ENCODE results near the gene LPIN1.

LPIN1 gene

DNA sequence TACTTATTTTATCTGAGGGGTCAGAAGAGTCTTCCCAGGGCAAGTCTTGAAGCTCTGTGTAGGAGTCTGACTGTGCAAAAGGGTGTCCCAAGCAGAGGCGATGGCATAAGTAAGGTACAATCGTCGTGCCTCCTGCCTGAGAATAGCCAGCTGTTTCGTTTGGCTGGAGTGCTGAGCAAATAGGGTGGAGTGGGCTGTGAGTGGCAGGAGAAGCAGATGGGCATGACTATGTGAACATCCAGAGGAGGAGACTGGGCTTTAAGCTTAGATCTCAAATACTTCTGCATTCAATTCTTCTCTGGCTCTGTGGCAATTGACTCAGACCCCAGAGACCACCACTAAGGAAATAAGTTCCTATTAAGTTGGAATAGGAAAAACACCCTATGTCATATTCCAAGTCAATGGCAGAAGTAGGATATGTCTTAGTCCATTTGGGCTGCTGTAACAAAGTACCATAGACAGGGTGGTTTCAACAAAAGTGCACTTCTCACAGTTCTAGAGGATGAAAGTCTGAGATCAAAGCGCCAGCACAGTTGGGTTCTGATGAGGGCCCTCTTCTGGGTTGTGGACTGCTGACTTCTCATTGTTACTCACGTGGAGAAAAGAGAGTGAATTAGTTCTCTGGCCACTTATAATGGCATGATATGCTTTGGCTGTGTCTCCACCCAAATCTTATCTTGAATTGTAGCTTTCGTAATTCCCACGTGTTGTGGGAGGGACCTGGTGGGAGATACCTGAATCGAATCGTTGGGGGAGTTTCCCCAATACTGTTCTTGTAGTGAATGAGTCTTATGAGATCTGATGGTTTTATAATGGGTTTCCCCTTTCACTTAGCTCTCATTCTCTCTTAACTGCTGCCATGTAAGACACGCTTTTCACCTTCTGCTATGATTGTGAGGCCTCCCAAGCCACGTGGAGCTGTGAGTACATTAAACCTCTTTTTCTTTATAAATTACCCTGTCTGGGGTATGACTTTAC, 120.2 kb downstream of the LPIN1 start:
- TF ChIP-seq TAF1 (IDR thresholded peaks at IDR 0.05; ENCODE audit: low read depth): no peak
- no peak for TF ChIP-seq CREB1 (IDR thresholded peaks at IDR 0.05; ENCODE audit: low read depth)
- TF ChIP-seq EGR1 (IDR thresholded peaks at IDR 0.05): no peak
- TF ChIP-seq RAD21 (IDR thresholded peaks at IDR 0.05; ENCODE audit: low read depth): no peak
- TF ChIP-seq, protein P1, sequence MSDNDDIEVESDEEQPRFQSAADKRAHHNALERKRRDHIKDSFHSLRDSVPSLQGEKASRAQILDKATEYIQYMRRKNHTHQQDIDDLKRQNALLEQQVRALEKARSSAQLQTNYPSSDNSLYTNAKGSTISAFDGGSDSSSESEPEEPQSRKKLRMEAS (IDR thresholded peaks at IDR 0.05): no peak
- TF ChIP-seq, protein P2, sequence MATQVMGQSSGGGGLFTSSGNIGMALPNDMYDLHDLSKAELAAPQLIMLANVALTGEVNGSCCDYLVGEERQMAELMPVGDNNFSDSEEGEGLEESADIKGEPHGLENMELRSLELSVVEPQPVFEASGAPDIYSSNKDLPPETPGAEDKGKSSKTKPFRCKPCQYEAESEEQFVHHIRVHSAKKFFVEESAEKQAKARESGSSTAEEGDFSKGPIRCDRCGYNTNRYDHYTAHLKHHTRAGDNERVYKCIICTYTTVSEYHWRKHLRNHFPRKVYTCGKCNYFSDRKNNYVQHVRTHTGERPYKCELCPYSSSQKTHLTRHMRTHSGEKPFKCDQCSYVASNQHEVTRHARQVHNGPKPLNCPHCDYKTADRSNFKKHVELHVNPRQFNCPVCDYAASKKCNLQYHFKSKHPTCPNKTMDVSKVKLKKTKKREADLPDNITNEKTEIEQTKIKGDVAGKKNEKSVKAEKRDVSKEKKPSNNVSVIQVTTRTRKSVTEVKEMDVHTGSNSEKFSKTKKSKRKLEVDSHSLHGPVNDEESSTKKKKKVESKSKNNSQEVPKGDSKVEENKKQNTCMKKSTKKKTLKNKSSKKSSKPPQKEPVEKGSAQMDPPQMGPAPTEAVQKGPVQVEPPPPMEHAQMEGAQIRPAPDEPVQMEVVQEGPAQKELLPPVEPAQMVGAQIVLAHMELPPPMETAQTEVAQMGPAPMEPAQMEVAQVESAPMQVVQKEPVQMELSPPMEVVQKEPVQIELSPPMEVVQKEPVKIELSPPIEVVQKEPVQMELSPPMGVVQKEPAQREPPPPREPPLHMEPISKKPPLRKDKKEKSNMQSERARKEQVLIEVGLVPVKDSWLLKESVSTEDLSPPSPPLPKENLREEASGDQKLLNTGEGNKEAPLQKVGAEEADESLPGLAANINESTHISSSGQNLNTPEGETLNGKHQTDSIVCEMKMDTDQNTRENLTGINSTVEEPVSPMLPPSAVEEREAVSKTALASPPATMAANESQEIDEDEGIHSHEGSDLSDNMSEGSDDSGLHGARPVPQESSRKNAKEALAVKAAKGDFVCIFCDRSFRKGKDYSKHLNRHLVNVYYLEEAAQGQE (IDR thresholded peaks at IDR 0.05; ENCODE audit: low read depth): no peak
- no peak for TF ChIP-seq CEBPB (IDR thresholded peaks at IDR 0.05)
- TF ChIP-seq YY1 (IDR thresholded peaks at IDR 0.05; ENCODE audit: low read depth): no peak
- no peak for TF ChIP-seq TEAD4 (IDR thresholded peaks at IDR 0.05)
- TF ChIP-seq NFIC (IDR thresholded peaks at IDR 0.05): no peak
- TF ChIP-seq ZBTB7A (IDR thresholded peaks at IDR 0.05; ENCODE audit: low read depth): no peak
- TF ChIP-seq FOXM1 (IDR thresholded peaks at IDR 0.05; ENCODE audit: borderline replicate concordance, low read depth): no peak
- TF ChIP-seq, protein P3, sequence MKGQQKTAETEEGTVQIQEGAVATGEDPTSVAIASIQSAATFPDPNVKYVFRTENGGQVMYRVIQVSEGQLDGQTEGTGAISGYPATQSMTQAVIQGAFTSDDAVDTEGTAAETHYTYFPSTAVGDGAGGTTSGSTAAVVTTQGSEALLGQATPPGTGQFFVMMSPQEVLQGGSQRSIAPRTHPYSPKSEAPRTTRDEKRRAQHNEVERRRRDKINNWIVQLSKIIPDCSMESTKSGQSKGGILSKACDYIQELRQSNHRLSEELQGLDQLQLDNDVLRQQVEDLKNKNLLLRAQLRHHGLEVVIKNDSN (IDR thresholded peaks at IDR 0.05): no peak
- no peak for TF ChIP-seq TCF12 (IDR thresholded peaks at IDR 0.05; ENCODE audit: low read depth)
- TF ChIP-seq EP300 (IDR thresholded peaks at IDR 0.05; ENCODE audit: borderline replicate concordance): no peak

DNA sequence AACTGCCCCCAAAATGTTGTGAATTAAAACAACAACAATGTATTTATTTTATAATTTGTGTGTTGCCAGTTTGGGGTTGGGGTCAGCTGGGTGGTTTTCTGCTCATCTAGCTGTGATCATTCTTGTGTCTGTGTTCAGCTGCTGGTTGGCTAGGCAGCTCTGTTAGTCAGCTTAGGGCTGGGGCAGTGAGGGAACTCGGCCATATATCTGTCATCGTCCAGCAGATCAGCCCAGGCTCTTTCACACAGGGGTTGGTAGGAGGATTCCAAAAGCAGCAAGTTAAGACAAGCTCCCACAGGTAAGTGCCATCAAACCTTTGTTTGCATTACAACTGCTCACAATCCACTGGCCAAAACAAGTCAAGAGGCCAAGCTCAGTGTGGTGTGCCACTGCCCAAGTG, 121.5 kb downstream of the LPIN1 start:
- TF ChIP-seq NFIC (IDR thresholded peaks at IDR 0.05) (no peak), FOXM1 (IDR thresholded peaks at IDR 0.05; ENCODE audit: borderline replicate concordance, low read depth) (no peak), EGR1 (IDR thresholded peaks at IDR 0.05) (no peak), TCF12 (IDR thresholded peaks at IDR 0.05; ENCODE audit: low read depth) (no peak), RAD21 (IDR thresholded peaks at IDR 0.05; ENCODE audit: low read depth) (no peak), ZBTB7A (IDR thresholded peaks at IDR 0.05; ENCODE audit: low read depth) (no peak), YY1 (IDR thresholded peaks at IDR 0.05; ENCODE audit: low read depth) (no peak), TEAD4 (IDR thresholded peaks at IDR 0.05) (no peak), CREB1 (IDR thresholded peaks at IDR 0.05; ENCODE audit: low read depth) (no peak), CEBPB (IDR thresholded peaks at IDR 0.05) (no peak), TAF1 (IDR thresholded peaks at IDR 0.05; ENCODE audit: low read depth) (no peak), EP300 (IDR thresholded peaks at IDR 0.05; ENCODE audit: borderline replicate concordance) (no peak)
- TF ChIP-seq, protein P2 (IDR thresholded peaks at IDR 0.05; ENCODE audit: low read depth): no peak
- TF ChIP-seq, protein P1 (IDR thresholded peaks at IDR 0.05): no peak
- TF ChIP-seq, protein P3 (IDR thresholded peaks at IDR 0.05): no peak

DNA sequence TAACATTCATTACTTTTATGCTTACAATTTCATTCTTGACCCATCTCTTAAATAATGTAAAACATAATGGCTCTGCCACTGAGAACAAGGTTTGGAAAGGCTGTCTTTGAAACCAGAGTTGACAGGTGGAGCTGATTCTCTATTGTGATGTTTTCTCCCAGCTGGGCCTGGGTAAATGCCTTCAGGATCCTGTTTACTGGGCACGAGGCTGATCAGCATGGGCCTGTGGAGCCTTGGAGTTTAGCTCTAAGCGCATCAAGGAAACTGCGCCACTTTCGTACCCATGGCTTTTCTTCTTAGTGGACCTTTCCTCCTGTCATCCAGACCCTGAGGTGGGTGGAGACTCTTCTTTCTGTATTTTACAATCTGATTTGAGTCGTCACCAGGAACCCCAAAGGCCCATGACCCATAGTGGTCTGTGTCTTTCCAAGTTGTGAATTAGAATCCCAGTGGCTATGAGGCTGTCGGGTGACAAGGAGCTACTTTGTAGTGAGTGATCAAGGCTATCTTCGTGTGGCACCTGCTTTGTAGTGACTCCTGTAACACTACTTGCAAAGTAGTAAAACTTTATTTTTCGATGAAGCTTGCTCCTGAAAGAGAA, 123.1 kb downstream of the LPIN1 start:
- TF ChIP-seq TEAD4 (IDR thresholded peaks at IDR 0.05) (no peak), EP300 (IDR thresholded peaks at IDR 0.05; ENCODE audit: borderline replicate concordance) (no peak), ZBTB7A (IDR thresholded peaks at IDR 0.05; ENCODE audit: low read depth) (no peak), TAF1 (IDR thresholded peaks at IDR 0.05; ENCODE audit: low read depth) (no peak), YY1 (IDR thresholded peaks at IDR 0.05; ENCODE audit: low read depth) (no peak), FOXM1 (IDR thresholded peaks at IDR 0.05; ENCODE audit: borderline replicate concordance, low read depth) (no peak), RAD21 (IDR thresholded peaks at IDR 0.05; ENCODE audit: low read depth) (no peak), NFIC (IDR thresholded peaks at IDR 0.05) (no peak), CEBPB (IDR thresholded peaks at IDR 0.05) (no peak)
- TF ChIP-seq, protein P2 (IDR thresholded peaks at IDR 0.05; ENCODE audit: low read depth): no peak
- TF ChIP-seq, protein P1 (IDR thresholded peaks at IDR 0.05): no peak
- TF ChIP-seq, protein P3 (IDR thresholded peaks at IDR 0.05): no peak
